ENCODE data around the gene ITGB7.
A peak's percentile ranks its signal among the peaks of the same experiment; 100 is the strongest.

ITGB7 gene

GRCh38 chr12:53214221-53214620, 7.2 kb upstream of the ITGB7 start:
- TF ChIP-seq CTCF (conservative IDR thresholded peaks at IDR 0.05): no peak
- no peak for TF ChIP-seq ZFX (IDR thresholded peaks at IDR 0.05)
- H3K27ac ChIP-seq: no peak overlapping the region

- TF ChIP-seq ZFX (IDR thresholded peaks at IDR 0.05) (no peak), CTCF (conservative IDR thresholded peaks at IDR 0.05) (peak; percentile 98)
- no peak overlapping the region for H3K27ac ChIP-seq
Measured at GRCh38 chr12:53213348-53213747, 6.3 kb upstream of the ITGB7 start.

- H3K27ac ChIP-seq: no peak overlapping the region
- TF ChIP-seq ZFX (IDR thresholded peaks at IDR 0.05) (no peak), CTCF (conservative IDR thresholded peaks at IDR 0.05) (no peak)
Measured at GRCh38 chr12:53212931-53213330, 5.9 kb upstream of the ITGB7 start.

GRCh38 chr12:53211476-53212381, 4.7 kb upstream of the ITGB7 start:
- TF ChIP-seq ZFX (IDR thresholded peaks at IDR 0.05) (no peak), CTCF (conservative IDR thresholded peaks at IDR 0.05) (no peak; the same call in none of the 2 replicates)
- H3K27ac ChIP-seq: no peak overlapping the region

- TF ChIP-seq ZFX (IDR thresholded peaks at IDR 0.05): no peak
- no peak for TF ChIP-seq CTCF (conservative IDR thresholded peaks at IDR 0.05)
- H3K27ac ChIP-seq: no peak overlapping the region
Measured at GRCh38 chr12:53210843-53211242, 3.8 kb upstream of the ITGB7 start.

GRCh38 chr12:53208877-53209463, 1.9 kb upstream of the ITGB7 start:
- TF ChIP-seq ZFX (IDR thresholded peaks at IDR 0.05) (no peak), CTCF (conservative IDR thresholded peaks at IDR 0.05) (no peak)
- H3K27ac ChIP-seq: no peak overlapping the region

- H3K27ac ChIP-seq: no peak overlapping the region
Measured at GRCh38 chr12:53208435-53208834, 1.4 kb upstream of the ITGB7 start.

More at GRCh38 chr12:53208435-53208834, 1.4 kb upstream of the ITGB7 start:
- TF ChIP-seq ZFX (IDR thresholded peaks at IDR 0.05): no peak
- TF ChIP-seq CTCF (conservative IDR thresholded peaks at IDR 0.05): no peak
